C4-2B (cell line): ENCODE measurements around the gene ZDHHC11B.

Experiments used
- ZFX ChIP-seq: fragments of 450-650 bp; IDR thresholded peaks from 2 replicates; pipeline ENCODE4 v1.6.1; 2017
- TF ChIP-seq, protein P1 (sequence below): fragments of 450-650 bp; conservative IDR thresholded peaks from 2 replicates; pipeline ENCODE4 v1.5.1; 2017; ENCODE audit warnings: mild to moderate bottlenecking

DNA sequence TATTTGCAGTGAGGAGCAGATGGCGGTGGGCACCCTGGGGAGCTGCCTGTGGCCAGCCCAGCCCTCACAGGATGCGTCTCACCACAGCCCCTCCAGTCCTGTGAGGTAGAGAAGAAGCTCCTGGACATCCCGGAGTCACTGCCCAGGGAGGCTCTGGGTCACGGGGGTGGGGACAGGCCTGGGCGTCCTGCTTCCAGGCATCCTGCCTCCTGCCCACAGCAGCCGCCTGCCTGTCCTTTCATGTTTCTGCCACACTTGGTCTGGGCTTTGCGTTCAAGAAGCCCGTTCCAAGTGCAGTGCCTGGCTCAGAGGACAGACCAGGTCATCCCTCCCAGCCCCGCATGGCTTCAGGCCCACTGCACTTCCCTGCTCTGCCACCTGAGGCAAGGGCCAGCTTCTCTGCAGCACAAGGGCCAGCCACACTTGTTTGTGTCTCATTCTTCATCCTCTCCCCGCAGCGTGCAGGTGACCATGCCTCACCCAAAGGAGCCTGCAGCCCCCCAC, 38.2 kb downstream of the ZDHHC11B start:
- TF ChIP-seq, protein P1, sequence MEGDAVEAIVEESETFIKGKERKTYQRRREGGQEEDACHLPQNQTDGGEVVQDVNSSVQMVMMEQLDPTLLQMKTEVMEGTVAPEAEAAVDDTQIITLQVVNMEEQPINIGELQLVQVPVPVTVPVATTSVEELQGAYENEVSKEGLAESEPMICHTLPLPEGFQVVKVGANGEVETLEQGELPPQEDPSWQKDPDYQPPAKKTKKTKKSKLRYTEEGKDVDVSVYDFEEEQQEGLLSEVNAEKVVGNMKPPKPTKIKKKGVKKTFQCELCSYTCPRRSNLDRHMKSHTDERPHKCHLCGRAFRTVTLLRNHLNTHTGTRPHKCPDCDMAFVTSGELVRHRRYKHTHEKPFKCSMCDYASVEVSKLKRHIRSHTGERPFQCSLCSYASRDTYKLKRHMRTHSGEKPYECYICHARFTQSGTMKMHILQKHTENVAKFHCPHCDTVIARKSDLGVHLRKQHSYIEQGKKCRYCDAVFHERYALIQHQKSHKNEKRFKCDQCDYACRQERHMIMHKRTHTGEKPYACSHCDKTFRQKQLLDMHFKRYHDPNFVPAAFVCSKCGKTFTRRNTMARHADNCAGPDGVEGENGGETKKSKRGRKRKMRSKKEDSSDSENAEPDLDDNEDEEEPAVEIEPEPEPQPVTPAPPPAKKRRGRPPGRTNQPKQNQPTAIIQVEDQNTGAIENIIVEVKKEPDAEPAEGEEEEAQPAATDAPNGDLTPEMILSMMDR, result no peak
- TF ChIP-seq ZFX, result no peak
